GM18873 (cell line): ENCODE data around the gene OR12D3.
"Not testable (repeated sequence)": the region's sequence is repeated elsewhere in the genome, so short reads cannot be mapped to it uniquely, and the experiment has no call there.

ENCODE experiments used
- ATAC-seq: cut with Tn5 transposase; IDR thresholded peaks from one replicate; pipeline ENCODE4 v1.9.1; 2021; ENCODE audit warnings: mild to moderate bottlenecking, moderate library complexity, moderate number of reproducible peaks; ENCODE audit not compliant: unreplicated experiment, low FRiP score

OR12D3 gene, protein sequence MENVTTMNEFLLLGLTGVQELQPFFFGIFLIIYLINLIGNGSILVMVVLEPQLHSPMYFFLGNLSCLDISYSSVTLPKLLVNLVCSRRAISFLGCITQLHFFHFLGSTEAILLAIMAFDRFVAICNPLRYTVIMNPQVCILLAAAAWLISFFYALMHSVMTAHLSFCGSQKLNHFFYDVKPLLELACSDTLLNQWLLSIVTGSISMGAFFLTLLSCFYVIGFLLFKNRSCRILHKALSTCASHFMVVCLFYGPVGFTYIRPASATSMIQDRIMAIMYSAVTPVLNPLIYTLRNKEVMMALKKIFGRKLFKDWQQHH

DNA sequence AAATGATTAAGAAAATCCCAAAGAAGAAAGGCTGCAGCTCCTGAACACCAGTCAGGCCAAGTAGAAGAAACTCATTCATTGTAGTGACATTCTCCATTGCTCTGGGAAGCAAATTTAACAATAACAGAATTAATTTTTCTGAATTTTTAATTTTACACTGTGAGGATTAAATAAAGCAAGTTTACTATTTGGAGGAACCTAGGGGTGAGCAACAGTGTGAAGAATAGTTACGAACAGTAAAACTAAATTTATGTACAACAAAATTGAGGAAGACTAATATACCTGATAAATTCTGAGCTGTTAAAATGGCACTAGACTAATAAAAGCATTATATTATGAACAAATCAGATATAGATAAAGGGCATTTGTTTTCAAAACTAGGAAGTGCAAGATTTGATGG is at the start of gene OR12D3:
Gene OR12D3, minus strand, starts transcription at position 101 of the 400 bp plus-strand sequence. Its CDS starts 4 bp downstream, at position 97.
- ATAC-seq: no peak

DNA sequence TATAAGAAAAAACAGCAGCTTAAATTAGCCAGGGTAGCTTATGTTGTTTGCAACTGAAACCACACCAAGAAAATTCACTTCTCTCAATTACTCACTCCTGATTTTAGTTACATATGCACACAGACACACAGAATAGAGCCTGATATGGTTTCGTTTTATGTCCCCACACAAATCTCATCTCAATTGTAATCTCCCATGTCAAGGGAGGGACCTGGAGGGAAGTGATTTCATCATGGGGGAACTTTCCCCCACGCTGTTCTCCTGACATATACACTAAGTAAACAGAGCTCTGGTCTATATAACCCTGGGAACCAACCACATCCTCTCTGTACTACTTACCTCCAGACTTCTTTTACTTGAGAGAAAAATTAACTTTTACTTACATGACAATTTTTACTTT is 49.5 kb upstream of the OR12D3 start:
- ATAC-seq: no peak

DNA sequence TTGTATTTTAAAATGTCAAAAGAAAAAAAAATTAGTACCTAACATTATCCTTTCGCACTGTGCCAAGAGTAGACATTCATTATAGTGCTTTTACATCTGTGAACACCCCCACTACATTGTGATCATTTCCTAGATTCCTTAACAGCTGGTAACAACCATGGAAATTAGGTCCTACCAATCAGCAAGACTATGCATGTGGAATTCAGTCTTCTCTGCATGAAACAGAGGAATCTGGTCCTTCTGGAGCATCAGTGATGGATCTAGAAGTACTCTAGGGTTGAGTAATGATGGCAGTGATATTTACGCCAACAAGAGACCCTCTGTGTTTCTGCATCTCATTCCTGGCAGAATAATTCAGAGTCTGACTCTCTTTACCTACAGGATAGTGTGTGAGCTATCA is 49.1 kb upstream of the OR12D3 start:
- no peak for ATAC-seq

DNA sequence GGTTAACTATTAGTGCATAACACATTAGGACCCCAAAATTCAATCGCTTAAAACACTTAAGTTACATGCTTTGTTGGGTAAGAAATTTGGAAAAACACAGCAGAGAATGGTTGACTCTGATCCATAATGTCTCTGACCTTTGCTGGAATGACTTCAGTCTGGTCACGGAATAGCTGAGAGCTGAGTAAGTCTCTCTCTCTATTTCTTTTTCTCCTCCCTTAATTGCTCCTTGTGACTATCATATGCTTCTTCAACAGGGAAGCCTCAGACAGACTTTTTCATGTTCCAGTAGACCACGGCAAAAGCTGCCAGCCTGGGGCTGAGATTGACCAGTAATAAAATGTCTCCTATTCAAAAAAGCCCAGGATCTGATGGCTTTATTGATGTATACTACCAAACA is 44.4 kb upstream of the OR12D3 start:
- ATAC-seq: no peak

DNA sequence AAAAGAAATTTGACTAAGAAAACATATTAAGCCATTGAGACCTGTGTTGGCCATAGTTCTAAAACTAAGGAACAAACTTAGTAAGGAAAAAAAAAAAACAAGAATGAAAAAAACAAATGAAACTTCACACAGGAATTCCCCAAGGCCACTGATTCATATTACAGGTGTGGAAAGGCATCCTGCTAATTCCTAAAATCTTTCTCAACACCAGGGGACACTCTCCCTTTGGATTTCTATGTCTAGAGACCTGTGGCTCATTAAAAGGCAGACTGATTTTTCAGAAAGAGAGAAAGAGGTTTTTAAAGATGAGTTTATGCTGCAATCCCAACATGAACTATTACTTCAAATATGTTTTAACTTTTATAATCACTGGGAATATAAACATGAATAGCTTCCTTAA is 39.5 kb upstream of the OR12D3 start, which contains the start of gene OR12D1:
Gene OR12D1, plus strand, starts transcription at position 341 of the 400 bp plus-strand sequence.
- ATAC-seq: no peak

GRCh38 chr6:29403801-29404200 is 28.7 kb upstream of the OR12D3 start:
- ATAC-seq: no peak

DNA sequence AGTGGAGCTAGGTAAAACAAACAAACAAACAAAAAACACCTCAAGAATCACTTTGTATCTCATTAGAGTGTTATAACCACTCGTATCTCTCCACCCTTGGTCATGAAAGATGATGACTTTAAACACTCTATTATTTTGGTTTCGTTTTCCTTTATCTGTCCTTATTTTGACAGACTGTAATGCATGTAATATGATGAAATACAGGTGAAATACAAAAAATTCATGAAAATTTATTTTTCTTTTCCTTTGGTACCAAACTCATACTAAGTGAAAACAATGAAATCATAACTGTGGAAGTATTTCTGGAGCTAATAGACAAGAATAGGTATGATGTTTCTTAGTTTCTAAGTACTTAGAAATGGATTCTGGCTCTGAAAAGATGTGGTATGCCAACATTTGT is 24.4 kb upstream of the OR12D3 start:
- ATAC-seq: no peak

DNA sequence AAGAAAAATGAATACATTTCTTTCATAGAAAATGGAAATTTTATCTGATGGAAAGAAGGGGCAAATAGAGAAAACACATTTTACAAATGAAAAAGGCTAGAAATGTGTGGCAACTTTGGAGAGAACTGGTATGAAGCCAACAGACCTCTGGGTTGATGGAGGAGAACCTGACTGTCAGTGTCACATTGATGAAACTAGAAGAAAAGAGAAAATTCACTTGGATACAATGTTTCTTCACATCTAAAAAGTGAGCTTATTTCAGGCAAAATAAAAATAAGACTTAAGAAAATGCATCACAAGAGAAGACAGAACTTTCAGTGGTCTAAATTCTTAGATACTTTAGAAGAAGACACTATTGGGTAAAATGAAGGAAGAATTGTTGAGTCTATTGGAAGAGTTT is 20.2 kb upstream of the OR12D3 start, which contains the start of gene OR12D2:
Gene OR12D2, plus strand, starts transcription at position 301 of the 400 bp plus-strand sequence. CDS start 1,069 bp downstream, outside the sequence.
- no peak for ATAC-seq

- ATAC-seq: no peak
Measured at GRCh38 chr6:29388533-29388932, 13.4 kb upstream of the OR12D3 start.

DNA sequence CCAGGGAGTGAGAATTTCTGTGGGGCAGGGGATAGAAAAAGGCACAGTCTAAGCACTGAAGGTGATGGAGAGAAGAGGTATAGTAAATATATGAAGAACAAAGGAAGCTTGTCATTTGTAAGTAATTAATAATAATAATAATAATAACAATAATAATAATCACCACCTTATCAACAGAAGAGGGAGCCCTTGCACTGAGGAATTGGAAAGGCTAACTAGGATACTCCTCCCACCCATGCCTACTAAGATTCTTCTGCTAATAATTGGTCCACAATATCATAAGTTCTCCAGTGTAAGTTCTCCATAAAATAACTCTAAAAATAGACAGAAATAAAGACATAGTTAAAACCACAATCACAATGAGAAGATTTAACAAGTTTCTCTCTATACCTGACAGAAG is 912 bp upstream of the OR12D3 start:
- ATAC-seq: no peak

DNA sequence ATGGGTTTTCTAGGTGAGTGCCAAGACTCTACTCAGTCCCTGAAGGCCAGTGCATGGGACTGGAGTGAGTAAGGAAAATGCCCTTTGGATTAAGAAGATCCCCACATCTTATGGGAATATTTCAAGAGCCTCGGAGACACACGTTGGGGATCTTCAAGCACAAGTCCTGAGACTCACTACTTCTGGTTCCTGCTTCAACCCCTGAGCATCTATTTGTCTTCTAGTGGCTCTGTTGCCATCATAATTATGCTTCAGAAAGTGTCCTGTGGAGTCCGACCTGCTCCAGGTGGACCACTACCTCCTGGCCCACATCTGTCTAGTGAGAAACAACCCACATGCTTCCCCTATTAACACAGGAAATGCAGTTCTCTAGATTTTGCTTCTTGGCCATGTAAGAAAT is 6.3 kb downstream of the OR12D3 start, which contains the start of gene OR5V1:
Gene OR5V1, minus strand, starts transcription at position 101 of the 400 bp plus-strand sequence. CDS start 12,670 bp downstream, outside the sequence.
- no peak for ATAC-seq

DNA sequence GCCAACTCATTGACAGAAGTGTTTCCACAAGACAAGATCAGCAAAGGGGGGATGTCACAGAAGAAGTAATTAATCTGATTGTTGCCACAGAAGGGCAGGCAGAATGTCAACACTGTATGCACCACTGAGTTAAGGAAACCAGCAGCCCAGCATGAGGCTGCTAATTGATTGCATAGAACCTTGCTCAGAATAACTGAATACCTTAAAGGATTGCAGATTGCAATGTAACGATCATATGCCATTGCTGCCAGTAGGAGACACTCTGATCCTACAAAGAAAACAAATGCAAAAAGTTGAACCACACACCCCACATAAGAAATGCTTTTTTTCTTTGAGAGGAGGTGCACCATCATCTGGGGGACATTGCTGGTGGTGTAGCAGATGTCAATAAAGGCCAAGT is 19.5 kb downstream of the OR12D3 start:
- ATAC-seq: no peak

DNA sequence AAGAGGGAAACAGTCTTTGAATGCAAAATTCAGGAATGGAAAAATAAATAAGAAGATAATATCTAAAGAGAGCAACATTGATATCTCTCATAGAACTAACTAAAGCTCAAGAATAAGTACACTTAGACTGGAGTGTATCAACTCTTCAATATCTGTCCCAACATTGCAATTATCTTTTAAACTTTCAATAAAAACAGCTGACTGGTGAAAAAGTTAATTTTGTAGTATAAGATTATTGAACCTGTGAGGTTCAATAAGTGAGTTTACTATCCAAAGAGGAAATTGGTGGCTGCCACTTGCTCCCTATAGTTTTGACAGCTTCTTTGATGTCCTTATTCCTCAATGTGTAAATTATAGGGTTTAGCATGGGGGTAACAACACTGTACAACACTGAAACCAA is 20.1 kb downstream of the OR12D3 start:
- no peak for ATAC-seq

GRCh38 chr6:29349348-29349747 is 25.7 kb downstream of the OR12D3 start:
- not testable (repeated sequence) for ATAC-seq

DNA sequence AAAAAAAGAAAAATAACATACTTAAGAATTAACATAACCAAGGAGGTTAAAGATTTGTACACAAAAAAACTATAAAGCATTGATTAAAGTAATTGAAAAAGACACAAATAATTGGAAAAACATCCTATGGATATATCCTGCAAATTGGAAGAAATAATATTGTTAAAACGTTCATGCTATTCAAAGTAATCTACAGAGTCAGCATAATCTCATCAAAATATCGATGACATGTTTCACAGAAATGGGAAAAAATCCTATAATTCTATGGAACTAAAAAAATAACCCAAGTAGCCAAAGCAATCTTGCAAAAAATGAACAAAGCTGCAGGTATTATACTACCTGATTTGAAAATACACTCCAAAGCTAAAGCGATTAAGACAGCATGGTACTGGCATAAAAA is 29.7 kb downstream of the OR12D3 start:
- ATAC-seq: no peak

- ATAC-seq: no peak
Measured at GRCh38 chr6:29336269-29336668, 38.8 kb downstream of the OR12D3 start.

DNA sequence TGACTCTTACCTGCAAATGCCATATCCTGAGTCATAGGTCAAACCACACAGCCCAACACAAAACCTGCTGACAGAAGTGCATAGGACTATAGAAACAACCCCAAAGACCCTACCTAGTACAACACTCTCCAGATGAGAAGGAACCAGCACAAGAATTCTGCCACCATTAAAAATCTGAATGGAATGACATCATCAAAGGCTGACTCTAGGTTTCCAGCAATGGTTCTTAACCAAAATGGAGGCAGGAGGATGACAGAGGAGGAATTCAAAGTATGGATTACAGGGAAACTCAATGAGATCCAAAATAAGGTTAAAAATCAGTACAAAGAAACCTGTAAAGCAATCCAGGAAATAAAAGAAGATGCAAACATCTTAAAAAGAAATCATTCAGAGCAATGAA is 42.4 kb downstream of the OR12D3 start:
- ATAC-seq: no peak

- ATAC-seq: no peak
Measured at GRCh38 chr6:29325777-29326176, 49.3 kb downstream of the OR12D3 start.
